Right lung (tissue), 5 donors: ENCODE measurements around the gene TMF1. TPM values are rescaled to one million over a fixed set of nuclear protein-coding genes. Genes with fewer than 3 reads are reported as not detected.

ENCODE experiments used
- DNase-seq, 2 donors: peaks; one replicate each; pipeline ENCODE4 v3.0.0-alpha.2; 2013
- polyA plus RNA-seq, 5 donors: library from polyadenylated mRNA; unstranded; fragments of 120-200 nt; gene quantifications; one replicate each; pipeline versions ENCODE4 v1.2.1 to v1.2.3, GENCODE V29; 2013; ENCODE audit warnings: inconsistent platforms in 1 of 5, low replicate concordance in 1 of 5; ENCODE audit not compliant: insufficient read length in 5 of 5, insufficient read depth in 1 of 5

Gene TMF1
- polyA plus RNA-seq, 5 donors = 26.2 to 57.0 (median 54.5) TPM

DNA sequence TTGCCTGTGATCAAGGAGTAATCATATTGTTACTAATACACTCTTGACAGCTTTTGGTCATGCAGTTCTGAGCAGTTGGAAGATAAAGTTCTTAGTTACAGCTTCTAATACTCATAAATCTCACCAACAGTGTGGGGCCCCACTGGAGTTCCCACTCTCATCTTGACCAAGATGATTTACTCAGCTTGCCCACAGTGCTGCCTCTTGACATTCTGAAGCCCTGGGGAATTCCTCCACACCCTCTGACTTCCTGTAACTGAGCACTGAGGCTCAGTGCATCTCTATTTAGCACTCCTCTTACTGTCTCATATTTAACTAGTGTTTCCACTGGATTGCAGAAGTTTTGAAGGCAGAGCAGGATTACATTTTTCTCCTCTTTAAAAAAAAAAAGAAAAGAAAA, 30.7 kb upstream of the TMF1 start:
- DNase-seq = no peak

DNA sequence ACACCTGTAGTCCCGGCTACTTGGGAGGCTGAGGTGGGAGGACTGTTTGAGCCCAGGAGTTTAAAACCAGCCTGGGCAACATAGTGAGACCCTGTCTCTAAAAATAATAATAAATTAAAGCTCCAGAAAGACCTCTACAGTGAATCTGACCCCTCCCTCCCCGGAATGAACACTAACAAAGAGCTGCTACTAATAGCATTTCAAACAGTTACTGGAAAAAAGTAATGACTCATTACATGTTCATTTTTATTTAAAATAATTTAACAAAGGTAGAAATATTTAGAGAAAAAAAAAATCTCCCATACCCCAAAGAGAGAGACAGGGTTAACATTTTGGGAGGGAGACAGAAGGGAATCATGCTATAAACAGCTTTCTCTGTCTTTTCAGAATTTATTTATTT, 30.2 kb upstream of the TMF1 start:
- no peak for DNase-seq

DNA sequence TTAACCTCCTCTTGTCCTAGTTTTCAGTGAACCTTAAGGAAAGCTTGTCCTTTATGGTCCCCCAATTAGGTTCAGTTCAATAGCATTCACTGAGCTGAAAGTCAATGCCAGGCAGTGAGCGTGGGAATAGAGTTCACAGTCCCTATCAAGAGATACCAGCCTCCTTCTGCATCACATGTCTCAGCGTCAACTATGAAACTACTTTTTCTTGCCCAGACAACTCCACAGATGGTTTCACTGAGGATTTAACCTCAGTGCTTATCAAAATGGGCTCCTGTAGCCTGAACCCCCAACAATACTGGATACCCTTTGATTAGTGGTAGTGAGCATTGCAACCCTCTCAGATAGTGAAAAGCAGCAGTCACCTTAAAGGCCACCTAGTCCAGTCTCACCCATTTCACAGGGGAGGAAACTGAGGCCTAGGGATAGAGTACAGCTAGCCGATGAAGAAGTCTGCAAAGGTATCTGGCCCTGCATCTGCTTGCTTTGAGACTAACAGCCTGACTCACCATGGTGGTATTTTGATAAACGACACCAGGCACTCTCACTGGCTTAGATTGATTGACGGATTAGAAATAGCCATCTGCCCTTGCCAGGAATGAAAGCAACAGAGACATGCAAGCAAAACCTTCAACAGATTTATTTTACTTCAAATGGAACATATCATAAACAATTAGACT, 29.6 kb upstream of the TMF1 start:
- DNase-seq = no peak

DNA sequence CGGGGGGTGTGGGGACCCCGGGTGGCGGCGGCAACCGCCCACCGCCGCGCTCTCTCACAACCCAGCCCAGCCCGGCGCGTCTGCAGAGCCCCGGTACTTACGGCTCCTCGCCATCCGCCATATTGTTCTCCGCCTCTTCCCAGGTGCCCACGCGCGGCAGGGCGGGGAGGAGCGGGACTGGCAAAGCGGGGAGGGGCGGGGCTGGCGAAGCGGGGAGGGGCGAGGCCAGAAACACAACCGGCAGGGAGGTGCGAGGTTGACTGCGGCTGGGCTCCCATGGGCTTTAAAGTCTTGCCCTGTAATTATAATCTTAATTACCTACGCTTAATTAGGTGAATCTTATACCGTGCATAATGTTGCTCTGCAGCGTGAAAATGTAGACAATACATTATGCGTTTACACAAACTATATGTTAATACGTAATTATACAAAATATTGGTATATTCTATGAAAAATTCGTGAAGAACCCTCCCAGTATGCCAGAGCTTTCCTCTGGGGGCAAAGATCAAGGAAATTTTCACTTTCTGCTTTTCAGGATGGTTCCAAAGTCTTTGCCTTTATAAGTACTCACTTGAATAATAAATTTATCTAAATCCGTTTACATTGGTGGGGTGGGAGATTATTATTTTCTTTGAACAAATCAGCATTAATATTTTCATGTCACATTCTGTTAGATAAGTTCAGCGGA, 28.2 kb upstream of the TMF1 start, which contains the start of gene UBA3:
Gene UBA3, minus strand, starts transcription at position 133 of the 688 bp plus-strand sequence. Its CDS starts 12 bp downstream, at position 121.
- DNase-seq = peak; percentile 77 to 80

DNA sequence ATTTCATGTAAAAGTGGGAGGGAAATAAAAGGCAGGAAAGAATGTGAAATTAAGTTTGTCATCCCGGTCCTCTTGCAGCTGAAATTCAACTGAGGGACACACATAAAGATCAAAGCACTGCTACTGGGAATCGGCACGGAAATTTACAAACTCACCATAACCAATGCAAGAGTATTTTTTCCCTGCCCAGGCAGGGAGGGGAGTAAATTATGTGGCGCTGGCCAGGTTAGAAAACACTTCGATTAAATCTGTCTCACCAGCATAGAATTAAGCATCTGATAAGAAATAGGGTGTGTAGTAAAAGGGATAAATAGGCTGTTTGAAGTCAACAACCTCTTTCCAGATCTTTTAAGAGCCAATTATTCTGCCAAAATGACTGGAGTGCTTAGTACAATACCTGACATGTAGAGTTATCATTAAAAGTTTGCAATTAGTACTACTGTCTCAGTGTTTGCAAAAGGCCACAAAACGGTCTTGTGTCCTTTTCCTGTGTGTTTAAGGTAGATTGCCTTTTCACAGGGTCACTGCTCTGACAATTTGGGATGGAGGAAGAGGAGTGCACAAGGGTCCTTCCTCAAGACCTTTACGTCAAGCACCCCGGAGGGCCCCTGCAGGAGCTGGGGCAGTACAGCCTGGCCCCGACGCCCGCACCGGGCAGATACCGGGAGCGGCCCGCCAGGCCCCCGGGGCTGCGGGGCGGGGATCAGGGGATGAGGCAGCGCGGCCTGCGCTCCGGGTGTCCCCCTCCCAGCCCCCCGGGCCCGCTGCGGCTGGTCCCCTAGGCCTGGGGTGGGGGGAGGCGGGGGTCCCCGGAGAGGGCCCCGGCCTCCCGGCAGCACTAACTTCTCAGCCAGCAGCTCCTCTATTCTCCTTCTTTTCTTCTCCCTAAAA, 27.4 kb upstream of the TMF1 start:
- no peak for DNase-seq

DNA sequence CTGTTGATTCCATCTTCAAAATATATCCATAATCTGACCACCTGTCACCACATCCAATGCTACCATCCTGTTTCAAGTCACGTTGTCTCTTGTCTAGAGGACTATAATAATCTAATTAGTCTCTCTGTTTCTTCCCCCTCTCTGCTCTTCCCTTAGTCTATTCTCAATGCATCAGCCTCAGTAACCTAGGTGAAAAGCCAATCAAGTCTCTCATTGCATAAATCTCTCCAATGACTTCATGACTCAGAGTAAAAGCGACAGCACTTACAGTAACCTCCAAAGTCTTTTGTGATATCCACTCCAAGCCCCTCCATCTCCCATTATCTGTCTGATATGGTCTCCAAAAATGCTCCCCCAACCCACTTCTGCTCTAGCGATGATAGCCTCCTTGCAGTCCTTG, 20.8 kb upstream of the TMF1 start:
- DNase-seq = no peak

DNA sequence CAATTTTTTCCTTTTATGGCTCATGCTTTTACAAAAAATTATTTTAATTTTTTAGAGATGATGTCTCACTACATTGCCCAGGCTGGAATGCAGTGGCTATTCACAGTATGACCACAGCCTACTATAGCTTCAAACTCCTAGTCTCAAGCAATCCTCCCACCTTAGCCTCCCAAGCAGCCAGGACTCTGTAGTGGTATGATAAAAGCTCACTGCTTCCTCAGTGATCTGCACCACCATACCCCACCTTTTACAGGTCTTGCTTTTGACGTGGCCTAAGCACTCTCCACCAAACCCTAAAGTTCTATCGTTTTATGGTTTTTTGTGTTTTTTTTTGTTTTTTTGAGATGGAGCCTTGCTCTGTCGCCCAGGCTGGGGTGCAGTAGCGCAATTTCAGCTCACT, 14.0 kb upstream of the TMF1 start:
- no peak for DNase-seq

DNA sequence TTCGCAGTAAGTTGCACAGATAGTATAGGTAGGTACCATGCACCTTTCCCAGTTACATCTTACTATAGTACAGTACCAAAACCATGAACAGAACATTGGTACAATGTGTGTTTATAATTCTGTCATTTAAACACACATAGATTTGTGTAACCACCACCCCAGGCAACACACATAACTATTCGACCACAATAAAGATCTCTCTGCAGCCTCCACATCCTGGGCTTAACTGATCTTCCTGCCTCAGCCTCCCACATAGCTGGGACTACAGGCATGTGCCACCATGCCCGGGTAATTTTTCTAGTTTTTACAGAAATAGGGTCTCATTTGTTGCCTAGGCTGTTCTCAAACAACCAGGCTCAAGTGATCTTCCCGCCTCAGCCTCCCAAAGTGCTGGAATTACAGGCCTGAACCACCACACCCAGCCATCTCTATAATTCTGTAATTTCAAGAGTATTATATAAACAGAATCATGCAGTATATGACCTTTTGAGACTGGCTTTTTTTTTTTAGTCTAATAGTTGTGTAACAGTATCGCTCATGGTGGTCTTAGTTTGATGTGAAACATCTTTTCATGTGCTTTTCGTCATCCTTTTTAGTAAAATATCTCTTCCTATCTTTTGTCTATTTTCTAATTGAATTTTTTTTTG, 13.3 kb upstream of the TMF1 start:
- DNase-seq = no peak

DNA sequence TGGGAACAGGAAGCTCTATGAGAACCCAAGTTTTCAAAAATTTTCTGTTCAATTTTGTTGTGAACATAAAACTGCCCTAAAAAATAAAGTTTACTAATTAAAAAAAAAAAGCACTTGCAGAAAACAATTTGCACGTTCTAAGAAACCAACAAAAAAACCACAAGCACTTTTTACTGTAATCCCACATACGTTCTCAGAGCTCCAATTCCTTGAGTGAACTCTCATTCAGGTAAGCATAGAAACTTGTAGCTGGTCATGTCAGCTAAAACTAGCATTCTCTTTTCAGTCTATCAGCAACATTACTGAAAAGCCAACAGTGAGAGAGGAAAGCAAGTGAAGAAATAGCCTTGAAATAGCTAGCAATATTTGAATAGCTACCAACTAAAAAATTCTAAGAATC, 11.5 kb upstream of the TMF1 start:
- DNase-seq = no peak

DNA sequence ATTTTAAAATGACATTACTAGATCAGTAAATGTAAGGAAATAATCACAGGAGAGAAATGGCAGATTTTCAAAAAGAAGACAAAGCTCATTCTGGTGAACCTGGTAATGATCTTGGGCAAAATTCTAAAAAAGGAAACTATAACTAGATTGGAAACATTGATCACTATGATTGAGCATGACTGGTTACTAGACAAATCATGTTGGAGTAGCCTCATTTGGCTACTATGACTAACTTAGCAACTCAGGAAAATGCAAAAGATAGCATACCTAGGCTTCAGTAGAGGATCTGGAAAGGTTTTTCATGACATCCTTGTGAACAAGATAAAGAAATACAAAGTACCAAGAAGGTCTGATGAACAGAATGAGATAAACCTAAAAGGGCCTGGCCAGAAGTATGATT, 7.6 kb upstream of the TMF1 start:
- no peak for DNase-seq

DNA sequence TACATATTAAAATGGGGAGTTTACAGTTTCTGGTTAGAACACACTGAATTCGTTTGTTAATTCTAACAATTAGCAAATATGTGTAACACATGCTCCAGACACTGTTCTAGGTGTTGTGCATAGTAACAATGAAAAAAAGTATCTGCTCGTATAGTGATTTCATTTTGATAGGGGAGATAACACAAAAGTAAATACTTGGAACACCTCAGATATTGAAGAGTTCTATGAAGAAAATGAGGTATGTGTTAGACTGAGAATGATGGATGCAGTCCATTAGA, 6.8 kb upstream of the TMF1 start:
- no peak for DNase-seq

DNA sequence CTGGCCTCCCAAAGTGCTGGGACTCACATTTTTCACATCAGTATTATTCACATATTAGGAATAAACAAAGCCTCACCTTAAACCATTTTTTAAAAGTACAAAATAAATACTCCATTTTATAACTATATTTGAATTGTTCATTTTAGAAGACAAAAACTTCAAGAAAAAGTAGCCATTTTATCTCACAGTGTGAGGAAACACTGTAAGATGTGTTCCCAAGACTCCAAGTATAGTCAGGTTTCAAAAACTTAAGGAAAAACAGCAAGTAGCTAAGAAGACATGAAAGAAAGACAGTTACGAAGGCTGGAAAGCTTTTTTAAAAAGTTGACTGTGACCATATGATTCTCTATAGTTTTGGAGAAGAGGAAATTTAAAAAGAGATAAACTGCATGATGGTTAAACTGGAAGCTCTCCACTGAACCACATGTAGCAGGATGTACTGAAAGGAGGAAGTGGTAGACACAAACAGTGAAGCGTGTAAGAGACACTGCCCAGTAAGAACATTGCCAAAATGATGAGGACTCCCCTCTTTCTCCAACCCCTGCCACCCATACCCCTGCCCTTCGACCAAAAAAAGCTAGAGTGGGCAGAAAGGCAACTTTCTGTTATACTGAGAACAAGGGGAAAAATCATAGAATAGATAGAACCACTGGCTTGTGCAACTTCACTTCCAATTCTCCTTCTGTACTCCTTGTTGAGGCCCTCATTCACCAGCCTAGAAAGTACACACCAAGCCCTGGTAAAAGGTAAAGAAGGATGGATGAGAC, 6.2 kb upstream of the TMF1 start:
- DNase-seq = no peak

DNA sequence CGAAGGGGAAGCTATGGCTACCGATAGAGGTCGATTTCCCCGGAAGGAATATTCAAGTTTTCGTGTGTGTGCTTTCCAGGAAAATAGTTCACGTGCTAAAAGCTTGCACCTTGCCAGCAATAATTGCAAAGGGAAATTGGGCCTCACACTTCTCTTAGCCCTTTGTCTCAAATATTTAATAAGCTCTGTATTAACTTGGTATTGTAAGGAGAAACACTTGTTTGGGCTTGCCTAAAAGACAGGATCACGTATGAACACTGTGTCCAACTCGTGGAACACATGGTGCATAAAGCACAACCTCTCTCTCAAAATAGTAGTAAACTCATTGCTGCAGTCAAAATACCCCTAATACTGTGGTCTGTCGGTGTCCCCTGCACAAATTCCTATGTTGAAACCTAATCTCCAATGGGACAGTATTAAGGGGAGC, 352 bp upstream of the TMF1 start:
- DNase-seq = no peak

DNA sequence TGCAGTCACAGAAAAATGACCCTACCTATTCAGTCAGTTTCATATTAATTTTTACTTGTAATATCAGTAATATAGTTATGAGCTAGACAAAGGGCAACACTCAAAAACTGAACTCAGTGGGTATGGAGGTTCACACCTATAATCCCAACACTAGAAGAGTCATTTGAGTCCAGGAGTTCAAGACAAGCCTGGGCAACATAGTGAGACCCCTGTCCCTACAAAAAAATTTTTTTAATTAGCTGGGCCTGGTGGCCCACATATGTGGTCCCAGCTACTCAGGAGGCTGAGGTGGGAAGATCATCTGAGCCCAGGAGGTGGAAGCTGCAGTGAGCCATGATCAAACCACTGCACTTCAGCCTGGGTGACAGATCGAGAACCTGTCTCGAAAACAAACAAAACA, 3.1 kb downstream of the TMF1 start:
- DNase-seq = no peak

DNA sequence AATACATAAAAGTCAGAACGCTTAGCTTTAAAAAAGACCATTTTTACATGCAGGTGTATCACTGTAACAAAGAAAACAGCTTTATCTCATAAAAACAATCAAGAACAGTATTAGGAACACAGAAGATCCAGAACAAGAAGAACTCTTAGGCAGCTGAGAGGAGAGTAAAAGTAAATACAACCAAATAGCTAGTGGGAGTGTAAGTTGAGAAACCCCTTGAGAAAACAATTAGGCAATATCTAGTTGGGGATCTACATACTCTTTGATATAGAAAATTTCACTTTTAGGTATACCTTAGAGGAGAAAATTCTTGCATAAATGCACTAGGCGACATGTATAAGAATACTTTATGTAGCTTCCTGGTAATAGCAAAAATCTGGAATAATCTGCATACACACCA, 7.5 kb downstream of the TMF1 start:
- DNase-seq = no peak

DNA sequence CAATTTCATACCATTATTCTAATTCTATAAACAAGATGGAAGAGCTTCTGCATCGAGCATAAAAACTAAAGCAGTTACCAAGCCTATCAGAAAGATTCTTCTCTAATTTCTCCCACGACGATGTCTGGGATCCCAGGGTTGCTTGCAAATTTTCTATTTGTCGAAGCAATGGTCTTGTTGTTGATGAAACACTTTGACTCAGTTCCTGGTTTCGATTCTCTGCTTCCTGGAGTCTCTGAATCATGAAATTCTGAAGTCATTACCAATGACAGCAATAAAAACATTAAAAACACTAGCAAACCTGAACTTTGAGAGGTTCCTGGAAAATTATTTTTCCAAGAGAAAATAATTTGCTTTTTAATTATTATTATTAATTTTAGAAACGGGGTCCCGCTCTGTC, 18.7 kb downstream of the TMF1 start:
- no peak for DNase-seq

DNA sequence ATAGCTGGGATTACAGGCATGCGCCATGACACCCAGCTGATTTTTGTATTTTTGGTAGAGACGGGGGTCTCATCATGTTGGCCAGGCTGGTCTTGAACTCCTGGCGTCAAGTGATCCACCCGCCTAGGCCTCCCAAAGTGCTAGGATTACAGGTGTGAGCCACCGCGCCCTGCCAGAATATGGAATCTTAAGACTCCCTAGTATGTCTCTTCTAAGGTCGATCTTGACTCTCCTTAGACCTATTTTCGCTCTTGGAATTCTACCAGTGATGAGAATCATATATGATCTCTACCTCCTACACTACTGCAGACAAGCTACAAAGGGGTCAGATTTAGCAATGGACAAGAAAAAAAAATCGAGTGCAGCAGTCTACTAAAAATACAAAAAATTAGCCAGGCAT, 19.4 kb downstream of the TMF1 start:
- no peak for DNase-seq

DNA sequence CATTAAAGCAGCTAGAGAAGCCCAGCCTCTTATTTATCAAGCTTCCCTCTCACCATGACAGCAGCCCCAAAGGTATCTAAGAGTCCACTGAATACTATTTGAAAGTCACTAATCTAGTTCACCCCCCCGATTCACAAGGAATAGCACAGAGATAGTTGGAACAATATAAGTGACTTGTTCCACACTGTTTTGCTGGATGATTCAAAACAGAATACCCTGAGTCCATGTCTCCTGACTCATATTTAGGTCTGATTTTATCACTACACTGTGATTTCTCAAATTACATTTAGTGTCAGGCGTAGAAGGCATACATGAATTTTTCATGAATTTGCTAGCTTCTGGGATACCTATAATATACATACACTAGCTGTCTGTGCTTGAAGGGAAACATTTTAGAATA, 20.0 kb downstream of the TMF1 start:
- DNase-seq = no peak

DNA sequence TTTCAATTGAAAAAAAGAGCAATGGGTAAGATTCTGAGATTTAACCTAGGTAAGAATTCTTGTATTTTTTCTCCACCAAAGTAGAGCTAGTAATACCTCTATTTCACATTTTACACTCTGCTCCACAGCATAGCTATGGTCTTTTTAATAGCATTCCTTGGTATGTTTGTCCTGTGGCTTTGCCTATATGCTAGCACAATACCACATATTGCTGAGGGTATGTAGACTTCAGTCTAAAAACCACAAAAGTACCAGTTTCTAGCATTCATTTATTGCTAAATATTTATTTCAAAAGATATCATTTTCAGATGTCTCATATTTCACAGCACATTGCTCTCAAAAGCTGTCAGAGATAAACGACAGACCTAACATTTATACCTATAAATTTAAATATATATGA, 20.5 kb downstream of the TMF1 start:
- DNase-seq = no peak

DNA sequence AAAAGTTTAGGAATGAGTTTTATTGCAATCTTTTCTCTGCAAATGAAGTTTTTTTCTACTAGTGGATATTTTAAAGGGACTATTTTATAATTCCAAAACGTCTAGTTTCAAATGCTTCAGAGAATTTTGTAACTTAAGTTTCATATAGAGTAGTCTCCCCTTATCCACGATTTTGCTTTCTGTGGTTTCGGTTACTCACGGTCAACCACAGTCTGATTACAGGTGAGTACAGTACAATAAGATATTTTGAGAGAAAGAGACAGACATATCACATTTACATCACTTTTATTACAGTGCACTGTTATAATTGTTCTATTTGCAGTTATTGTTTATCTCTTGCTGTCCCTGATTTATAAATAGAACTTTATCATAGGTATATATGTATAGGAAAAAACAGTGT, 31.3 kb downstream of the TMF1 start:
- DNase-seq = no peak

DNA sequence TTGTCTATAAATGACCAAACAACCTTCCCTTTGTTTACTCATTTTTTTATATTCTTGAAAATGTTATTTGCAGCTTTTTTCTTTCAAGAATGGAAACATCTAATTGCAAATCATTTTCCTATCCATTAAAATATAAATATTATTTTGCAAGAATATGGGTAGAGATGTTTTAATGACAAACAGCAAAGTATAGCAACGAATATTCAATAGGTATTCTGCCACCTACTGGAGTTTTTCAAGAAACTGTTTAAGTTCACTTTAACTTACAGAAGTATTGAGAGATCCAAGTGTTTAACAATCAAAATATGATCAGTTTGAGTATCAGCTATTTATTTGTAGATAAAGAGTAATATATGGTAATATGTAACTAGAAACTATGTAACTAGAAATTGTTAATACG, 31.7 kb downstream of the TMF1 start:
- DNase-seq = no peak

DNA sequence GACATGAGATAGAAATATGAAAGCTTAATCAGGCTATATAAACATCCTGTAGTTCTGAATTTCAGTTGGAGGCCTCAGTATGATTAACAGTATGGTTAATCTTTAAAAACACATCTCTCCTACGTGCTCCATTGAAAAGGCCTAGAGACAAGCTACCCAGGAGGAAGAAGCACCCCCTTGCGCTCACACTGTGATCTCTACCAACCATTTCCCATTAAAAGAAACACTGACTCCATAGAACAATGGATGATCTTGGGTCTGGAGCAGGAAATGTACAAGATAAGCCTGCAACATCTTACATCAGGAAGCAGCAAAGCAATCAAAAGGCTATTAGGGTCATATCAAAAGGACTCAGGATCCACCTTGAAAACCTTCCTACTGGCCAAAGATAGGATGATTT, 35.2 kb downstream of the TMF1 start:
- no peak for DNase-seq
